IMR-90 (cell line): ENCODE data around the gene MRPL21. TPM values are rescaled to one million over a fixed set of nuclear protein-coding genes. Genes with fewer than 3 reads are reported as not detected.

Experiments used
- ATAC-seq: fragments of 200-7000 bp; cut with Tn5 transposase; 2 replicates; pipeline ENCODE4 v1.9.1; 2020; ENCODE audit warnings: low read depth, mild to moderate bottlenecking, moderate library complexity
- BruUV-seq: library from RNA; stranded (reverse); fragments of 400-500 nt; replicated peaks from 2 replicates; lab custom pipeline; 2021; lab: Mats Ljungman, UMichigan
- CTCF ChIA-PET: fragments of 300-600 bp; formaldehyde crosslinking; extraction: SDS; loops from one replicate; lab custom pipeline; 2021; ENCODE audit warnings: antibody characterized with exemption; lab: Yijun Ruan, JAX
- POLR2A ChIA-PET: fragments of 300-600 bp; sonication (Branson Sonifier 250); formaldehyde crosslinking; loops from one replicate; lab custom pipeline; 2022; ENCODE audit warnings: antibody characterized with exemption; ENCODE audit not compliant: unreplicated experiment; lab: Charles Lee
- DNase-seq: peaks from one replicate; pipeline ENCODE4 v3.0.0; 2013
- H2AFZ ChIP-seq: replicated peaks from 2 replicates; pipeline ENCODE3; 2013; ENCODE audit warnings: low read length, mild to moderate bottlenecking; ENCODE audit not compliant: poor library complexity
- H2AK5ac ChIP-seq: 2 replicates; pipeline ENCODE4 v1.6.1; 2013; ENCODE audit warnings: low read depth, low read length, inconsistent platforms
- H2AK9ac ChIP-seq: replicated peaks from 2 replicates; pipeline ENCODE3; 2013; ENCODE audit warnings: mild to moderate bottlenecking, low read depth, low read length, moderate library complexity; ENCODE audit not compliant: poor library complexity
- H2BK120ac ChIP-seq: 2 replicates; pipeline ENCODE4 v1.6.1; 2013; ENCODE audit warnings: low read depth, low read length, inconsistent platforms
- H2BK15ac ChIP-seq: 3 replicates; pipeline ENCODE4 v1.6.1; 2013; ENCODE audit warnings: low read depth, low read length, inconsistent platforms
- H2BK20ac ChIP-seq: 2 replicates; pipeline ENCODE4 v1.6.1; 2013; ENCODE audit warnings: low read depth, mild to moderate bottlenecking, inconsistent platforms, low read length, moderate library complexity
- H2BK5ac ChIP-seq: 2 replicates; pipeline ENCODE4 v1.6.1; 2013; ENCODE audit warnings: mild to moderate bottlenecking, low read depth, low read length, inconsistent platforms; ENCODE audit not compliant: poor library complexity, severe bottlenecking
- H3K14ac ChIP-seq: replicated peaks from 2 replicates; pipeline ENCODE4 v1.6.1; 2013; ENCODE audit warnings: low read depth, low read length, inconsistent platforms
- H3K18ac ChIP-seq: 2 replicates; pipeline ENCODE4 v1.6.1; 2013; ENCODE audit warnings: low read depth, low read length, control low read depth
- H3K23ac ChIP-seq: 2 replicates; pipeline ENCODE4 v1.6.1; 2013; ENCODE audit warnings: low read depth, low read length, inconsistent platforms
- H3K27ac ChIP-seq: 2 replicates; pipeline ENCODE4 v1.5.1; 2013; ENCODE audit warnings: mild to moderate bottlenecking, control low read depth, low read length; ENCODE audit not compliant: insufficient read depth
- H3K27me3 ChIP-seq: 2 replicates; pipeline ENCODE4 v1.6.1; 2013; ENCODE audit warnings: low read length; ENCODE audit not compliant: control insufficient read depth, insufficient read depth
- H3K36me3 ChIP-seq: 2 replicates; pipeline ENCODE4 v1.6.1; 2013; ENCODE audit warnings: low read length, mixed read lengths; ENCODE audit not compliant: control insufficient read depth, insufficient read depth
- H3K4ac ChIP-seq: 2 replicates; pipeline ENCODE4 v1.6.1; 2013; ENCODE audit warnings: low read depth, low read length, inconsistent platforms
- H3K4me1 ChIP-seq: 2 replicates; pipeline ENCODE4 v1.6.1; 2013; ENCODE audit warnings: low read length, mixed read lengths; ENCODE audit not compliant: control insufficient read depth, insufficient read depth
- H3K4me2 ChIP-seq: 2 replicates; pipeline ENCODE4 v1.6.1; 2013; ENCODE audit warnings: low read depth, mild to moderate bottlenecking, control low read depth, low read length, moderate library complexity
- H3K4me3 ChIP-seq: 2 replicates; pipeline ENCODE4 v1.5.1; 2013; ENCODE audit warnings: low read depth, mild to moderate bottlenecking, control low read depth, low read length, moderate library complexity; ENCODE audit not compliant: insufficient read depth
- H3K56ac ChIP-seq: 2 replicates; pipeline ENCODE4 v1.6.1; 2013; ENCODE audit warnings: low read length, inconsistent platforms; ENCODE audit not compliant: insufficient read depth; ENCODE audit errors: extremely low read depth
- H3K79me1 ChIP-seq, 2 experiments: 2 replicates each; pipeline ENCODE4 v1.6.1; 2013; ENCODE audit warnings: low read length in 2 of 2, inconsistent platforms in 1 of 2, low read depth in 1 of 2
- H3K9ac ChIP-seq: 2 replicates; pipeline ENCODE4 v1.6.1; 2013; ENCODE audit warnings: low read depth, low read length, control low read depth
- H3K9me1 ChIP-seq: 2 replicates; pipeline ENCODE4 v1.6.1; 2013; ENCODE audit warnings: low read length, inconsistent platforms; ENCODE audit not compliant: insufficient read depth
- H3K9me3 ChIP-seq: 2 replicates; pipeline ENCODE4 v1.6.1; 2013; ENCODE audit warnings: low read length; ENCODE audit not compliant: control insufficient read depth, insufficient read depth
- H4K20me1 ChIP-seq: 2 replicates; pipeline ENCODE4 v1.6.1; 2013; ENCODE audit warnings: low read length, inconsistent platforms; ENCODE audit not compliant: insufficient read depth
- H4K5ac ChIP-seq: 2 replicates; pipeline ENCODE4 v1.6.1; 2013; ENCODE audit warnings: mild to moderate bottlenecking, low read depth, low read length, control low read depth
- H4K8ac ChIP-seq, 2 experiments: 2 replicates each; pipeline ENCODE4 v1.6.1; 2013; ENCODE audit warnings: low read depth in 2 of 2, low read length in 2 of 2, control low read depth in 1 of 2, inconsistent platforms in 1 of 2
- H4K91ac ChIP-seq: 2 replicates; pipeline ENCODE4 v1.6.1; 2013; ENCODE audit warnings: low read depth, low read length, inconsistent platforms; ENCODE audit not compliant: insufficient read depth
- MAFK ChIP-seq: IDR thresholded peaks from 2 replicates; pipeline ENCODE4 v1.6.1; 2012; ENCODE audit warnings: low read depth, low read length, improper control_type of control experiment
- RCOR1 ChIP-seq: IDR thresholded peaks from 2 replicates; pipeline ENCODE4 v1.6.1; 2012; ENCODE audit warnings: mild to moderate bottlenecking, low read length, improper control_type of control experiment; ENCODE audit not compliant: insufficient replicate concordance
- WGBS, 2 experiments: methylation state at CpG; one replicate each; pipeline versions ENCODE4 v1.1.5 to v1.1.7; 2013; ENCODE audit warnings: missing lambda C conversion rate in 2 of 2; ENCODE audit not compliant: insufficient read length in 1 of 2; ENCODE audit errors: extremely low coverage in 2 of 2; 5-methylcytosine and 5-hydroxymethylcytosine counted together
- dilution Hi-C: fragments of 300-500 bp; cut with HindIII; formaldehyde crosslinking; loops from one replicate; pipeline ENCODE4 v1.14.3; 2018; ENCODE audit warnings: low sequenced_read_pairs; ENCODE audit not compliant: unreplicated experiment
- in situ Hi-C: fragments of 300-500 bp; cut with MboI; formaldehyde crosslinking; loops from 3 replicates; pipeline ENCODE4 v1.14.3; 2019; ENCODE audit warnings: low sequenced_read_pairs, inconsistent platforms, mixed read lengths
- intact Hi-C: fragments of 100-400 bp; cut with micrococcal nuclease; formaldehyde crosslinking; loops from 2 replicates; pipeline ENCODE4 v1.10.0; 2022
- polyA plus RNA-seq, 3 experiments: library from polyadenylated mRNA; depleted of rRNA; stranded (reverse); fragments of >200 nt; gene quantifications; 2 replicates each; pipeline ENCODE4 v1.2.3, GENCODE V29; 2012; ENCODE audit warnings: low replicate concordance in 1 of 3
- total RNA-seq: library from RNA; depleted of rRNA; stranded (reverse); fragments of >200 nt; gene quantifications from 2 replicates; pipeline ENCODE4 v1.2.3, GENCODE V29; 2012

The MRPL21 gene
- total and polyA plus RNA-seq, 2 of the 4 experiments (the other 2 are of a cell fraction) = 19.2 to 26.3 TPM

DNA sequence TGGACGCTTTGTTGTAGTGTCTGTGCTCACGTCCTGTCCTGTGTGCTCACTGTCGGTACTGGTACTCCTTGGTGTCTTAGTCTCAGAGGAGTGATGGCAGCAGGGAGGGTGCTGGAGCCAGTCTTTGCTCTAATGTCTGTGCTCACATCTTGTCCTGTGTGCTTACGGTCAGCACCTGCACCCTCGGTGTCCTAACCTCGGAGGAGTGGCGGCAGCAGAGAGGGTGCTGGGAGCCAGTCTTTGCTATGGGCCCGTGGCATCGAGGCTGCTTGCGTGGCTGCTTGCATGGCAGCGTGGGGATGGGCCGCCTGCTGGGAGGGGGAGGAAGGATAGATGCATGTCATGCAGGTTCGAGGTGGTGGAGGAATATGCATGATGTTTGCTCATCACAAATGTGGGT is 12.8 kb upstream of the MRPL21 start:
- Histone ChIP-seq H3K56ac (no peak overlapping the region), H3K9me1 (no peaks in the 10 kb centered on the region), H4K91ac (no peak overlapping the region), H3K79me1 (peaks cover 2 to 3% of the 10 kb centered on the region in 2 experiments; a peak in 2 of 4 replicates), H3K36me3 (peaks cover 52% of the 10 kb centered on the region), H4K20me1 (no peaks in the 10 kb centered on the region), H4K5ac (no peak overlapping the region), H2AK5ac (no peak overlapping the region), H2BK20ac (no peak overlapping the region), H2BK15ac (no peak overlapping the region), H2AFZ (no peak overlapping the region), H3K4me2 (no peak overlapping the region), H2BK5ac (no peak overlapping the region), H3K27me3 (no peaks in the 10 kb centered on the region), H3K4me1 (0 out of 2 replicates have a peak, but pooled peaks cover 3% of the 10 kb centered on the region), H3K9ac (no peak overlapping the region), H4K8ac (no peak overlapping the region), H3K14ac (no peak overlapping the region), H2BK120ac (no peak overlapping the region), H3K9me3 (no peaks in the 10 kb centered on the region), H3K4me3 (no peak overlapping the region), H3K27ac (no peak overlapping the region), H3K4ac (no peak overlapping the region), H3K23ac (no peak overlapping the region), H2AK9ac (no peak overlapping the region), H3K18ac (no peak overlapping the region)
- dilution Hi-C loops (no loop called here), in situ Hi-C loops (no loop called here), intact Hi-C loops (no loop called here)
- WGBS, 2 experiments = 98% methylated on average over 6 of the region's 13 CpGs; no CpG with 5 or more reads in 1 of the 2 experiments
- BruUV-seq = no TSS peak
- DNase-seq (no peak), ATAC-seq (no peak)
- ChIA-PET CTCF (no interaction called here), POLR2A (no interaction called here)
- TF ChIP-seq MAFK (no peak), RCOR1 (no peak)
